Frontal cortex (tissue), 4 donors: ENCODE measurements around the gene ASCL2. TPM values are rescaled to one million over a fixed set of nuclear protein-coding genes. Genes with fewer than 3 reads are reported as not detected.
A peak's percentile ranks its signal among the peaks of the same experiment; 100 is the strongest.

Experiments used
- DNase-seq, 2 donors: peaks; one replicate each; pipeline ENCODE4 v3.0.0; 2012; ENCODE audit warnings: low spot score in 2 of 2
- FAIRE-seq: peaks from 2 replicates; lab custom pipeline; 2012; peaks lifted over from hg19 to GRCh38; lab: Jason Lieb, UNC
- total RNA-seq: library from RNA; depleted of rRNA; stranded (reverse); fragments of >200 nt; gene quantifications from one replicate; pipeline ENCODE4 v1.2.3, GENCODE V29; 2014
- donor health status: control.
- donor health status: control.
- donor health status: control.

ASCL2 gene
- 0.82 TPM for total RNA-seq

- no peak for FAIRE-seq
- no peak for DNase-seq
Measured at GRCh38 chr11:2270322-2271076, at the start of gene ASCL2. Gene ASCL2 (minus strand): TSS chr11:2270588. CDS start chr11:2270332, 256 bp downstream.

GRCh38 chr11:2319791-2320472 is 49.5 kb upstream of the ASCL2 start:
- FAIRE-seq = no peak

GRCh38 chr11:2318707-2319106 is 48.3 kb upstream of the ASCL2 start:
- FAIRE-seq = no peak
- no peak for DNase-seq

More at GRCh38 chr11:2319791-2320472, 49.5 kb upstream of the ASCL2 start:
- DNase-seq = no peak

GRCh38 chr11:2318123-2318522 is 47.7 kb upstream of the ASCL2 start:
- DNase-seq = no peak
- FAIRE-seq = no peak

GRCh38 chr11:2317354-2318050 is 47.1 kb upstream of the ASCL2 start:
- no peak for DNase-seq
- FAIRE-seq = no peak

GRCh38 chr11:2316963-2317244 is 46.5 kb upstream of the ASCL2 start:
- no peak for DNase-seq
- FAIRE-seq = no peak

- DNase-seq (no peak), FAIRE-seq (no peak)
Measured at GRCh38 chr11:2316169-2316962, 46.0 kb upstream of the ASCL2 start.

- FAIRE-seq = no peak
- DNase-seq = no peak
Measured at GRCh38 chr11:2315395-2316168, 45.2 kb upstream of the ASCL2 start.

- DNase-seq (peak; percentile 62 to 75), FAIRE-seq (no peak)
Measured at GRCh38 chr11:2314525-2315394, 44.4 kb upstream of the ASCL2 start.

- FAIRE-seq (no peak), DNase-seq (no peak)
Measured at GRCh38 chr11:2314136-2314524, 43.7 kb upstream of the ASCL2 start.

GRCh38 chr11:2313051-2313951 is 42.9 kb upstream of the ASCL2 start:
- no peak for FAIRE-seq

GRCh38 chr11:2312232-2313042 is 42.0 kb upstream of the ASCL2 start:
- no peak for DNase-seq

More at GRCh38 chr11:2313051-2313951, 42.9 kb upstream of the ASCL2 start:
- DNase-seq = no peak

GRCh38 chr11:2311353-2312133 is 41.2 kb upstream of the ASCL2 start:
- DNase-seq = no peak
- FAIRE-seq = no peak

More at GRCh38 chr11:2312232-2313042, 42.0 kb upstream of the ASCL2 start:
- FAIRE-seq = no peak

- DNase-seq (no peak), FAIRE-seq (no peak)
Measured at GRCh38 chr11:2310786-2311352, 40.5 kb upstream of the ASCL2 start.

GRCh38 chr11:2310073-2310785 is 39.8 kb upstream of the ASCL2 start:
- FAIRE-seq (no peak), DNase-seq (no peak)
